ENCODE results near the gene PPP1CC.
"Not testable (repeated sequence)": the region's sequence is repeated elsewhere in the genome, so short reads cannot be mapped to it uniquely, and the experiment has no call there.

The PPP1CC gene

DNA sequence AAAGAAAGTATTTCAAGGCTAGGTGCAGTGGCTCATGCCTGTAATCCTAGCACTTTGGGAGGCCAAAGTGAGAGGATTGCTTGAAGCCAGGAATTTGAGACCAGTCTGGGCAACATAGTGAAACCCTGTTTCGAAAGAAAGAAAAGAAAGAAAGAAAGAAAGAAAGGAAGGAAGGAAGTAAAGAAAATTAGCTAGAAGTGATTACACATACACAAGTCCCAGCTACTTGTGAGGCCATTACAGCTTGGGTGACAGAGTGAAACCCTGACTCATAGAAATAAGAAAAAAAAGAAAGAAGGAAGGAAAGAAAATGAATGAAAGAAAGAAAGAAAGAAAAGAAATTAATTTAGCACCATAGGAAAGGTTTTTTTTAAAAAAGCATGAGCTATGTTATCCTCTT, 33.3 kb upstream of the PPP1CC start:
- H3K36me3 ChIP-seq = no peaks in the 10 kb centered on the region
- H3K4me3 ChIP-seq (ENCODE audit: low read depth in 1 of 2, low read length in 1 of 2) = no peak overlapping the region
- no peak overlapping the region for H3K27ac ChIP-seq
- H3K4me1 ChIP-seq (ENCODE audit: control insufficient read depth in 1 of 2, insufficient read depth in 1 of 2, low read depth in 1 of 2, low read length in 1 of 2) = peaks cover 0 to 3% of the 10 kb centered on the region in 2 experiments
- TF ChIP-seq, protein P1, sequence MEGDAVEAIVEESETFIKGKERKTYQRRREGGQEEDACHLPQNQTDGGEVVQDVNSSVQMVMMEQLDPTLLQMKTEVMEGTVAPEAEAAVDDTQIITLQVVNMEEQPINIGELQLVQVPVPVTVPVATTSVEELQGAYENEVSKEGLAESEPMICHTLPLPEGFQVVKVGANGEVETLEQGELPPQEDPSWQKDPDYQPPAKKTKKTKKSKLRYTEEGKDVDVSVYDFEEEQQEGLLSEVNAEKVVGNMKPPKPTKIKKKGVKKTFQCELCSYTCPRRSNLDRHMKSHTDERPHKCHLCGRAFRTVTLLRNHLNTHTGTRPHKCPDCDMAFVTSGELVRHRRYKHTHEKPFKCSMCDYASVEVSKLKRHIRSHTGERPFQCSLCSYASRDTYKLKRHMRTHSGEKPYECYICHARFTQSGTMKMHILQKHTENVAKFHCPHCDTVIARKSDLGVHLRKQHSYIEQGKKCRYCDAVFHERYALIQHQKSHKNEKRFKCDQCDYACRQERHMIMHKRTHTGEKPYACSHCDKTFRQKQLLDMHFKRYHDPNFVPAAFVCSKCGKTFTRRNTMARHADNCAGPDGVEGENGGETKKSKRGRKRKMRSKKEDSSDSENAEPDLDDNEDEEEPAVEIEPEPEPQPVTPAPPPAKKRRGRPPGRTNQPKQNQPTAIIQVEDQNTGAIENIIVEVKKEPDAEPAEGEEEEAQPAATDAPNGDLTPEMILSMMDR (IDR thresholded peaks at IDR 0.05) = no peak
- no peaks in the 10 kb centered on the region for H3K9me3 ChIP-seq
- H3K27me3 ChIP-seq = no peaks in the 10 kb centered on the region

GRCh38 chr12:110774824-110775223, 32.1 kb upstream of the PPP1CC start:
- no peak overlapping the region for H3K27ac ChIP-seq
- no peak overlapping the region for H3K4me3 ChIP-seq (ENCODE audit: low read depth in 1 of 2, low read length in 1 of 2)
- H3K36me3 ChIP-seq = no peaks in the 10 kb centered on the region
- no peaks in the 10 kb centered on the region for H3K9me3 ChIP-seq
- peaks cover 0 to 3% of the 10 kb centered on the region in 2 experiments for H3K4me1 ChIP-seq (ENCODE audit: control insufficient read depth in 1 of 2, insufficient read depth in 1 of 2, low read depth in 1 of 2, low read length in 1 of 2)
- TF ChIP-seq, protein P1 (IDR thresholded peaks at IDR 0.05) = no peak
- no peaks in the 10 kb centered on the region for H3K27me3 ChIP-seq

DNA sequence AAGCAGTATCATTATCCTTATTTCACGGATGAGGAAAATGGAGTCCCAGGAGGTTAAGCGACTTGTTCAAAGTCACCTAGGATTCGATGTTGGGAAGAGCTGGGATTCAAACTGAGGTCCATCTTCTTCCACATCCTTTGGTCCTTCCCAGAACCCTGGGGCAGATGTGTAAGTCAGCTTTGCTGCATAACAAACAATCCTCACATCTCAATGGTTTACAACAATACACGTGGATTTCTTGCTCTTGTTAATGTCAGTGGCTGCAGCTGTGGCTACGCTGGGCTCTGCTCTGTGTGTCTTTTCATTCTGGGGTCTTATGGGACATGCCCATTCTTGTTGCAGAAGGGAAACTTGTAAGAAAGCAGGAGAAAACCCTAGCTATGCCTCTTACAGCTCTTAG, 26.3 kb upstream of the PPP1CC start:
- TF ChIP-seq, protein P1 (IDR thresholded peaks at IDR 0.05) = no peak
- Histone ChIP-seq H3K4me1 (ENCODE audit: control insufficient read depth in 1 of 2, insufficient read depth in 1 of 2, low read depth in 1 of 2, low read length in 1 of 2) (no peaks in the 10 kb centered on the region), H3K27ac (no peak overlapping the region), H3K36me3 (no peaks in the 10 kb centered on the region), H3K9me3 (no peaks in the 10 kb centered on the region), H3K27me3 (peaks cover 4% of the 10 kb centered on the region), H3K4me3 (ENCODE audit: low read depth in 1 of 2, low read length in 1 of 2) (no peak overlapping the region)

- no peaks in the 10 kb centered on the region for H3K4me1 ChIP-seq (ENCODE audit: control insufficient read depth in 1 of 2, insufficient read depth in 1 of 2, low read depth in 1 of 2, low read length in 1 of 2)
- no peak overlapping the region for H3K27ac ChIP-seq
- no peaks in the 10 kb centered on the region for H3K36me3 ChIP-seq
- no peak overlapping the region for H3K4me3 ChIP-seq (ENCODE audit: low read depth in 1 of 2, low read length in 1 of 2)
- TF ChIP-seq, protein P1 (IDR thresholded peaks at IDR 0.05) = no peak
- no peaks in the 10 kb centered on the region for H3K9me3 ChIP-seq
- H3K27me3 ChIP-seq = peaks cover 4% of the 10 kb centered on the region
These were observed 25.2 kb upstream of the PPP1CC start for GRCh38 chr12:110767863-110768262.

- TF ChIP-seq, protein P1 (IDR thresholded peaks at IDR 0.05) = no peak
- no peaks in the 10 kb centered on the region for H3K9me3 ChIP-seq
- no peak overlapping the region for H3K27ac ChIP-seq
These were observed 23.8 kb upstream of the PPP1CC start for GRCh38 chr12:110766311-110767154.

GRCh38 chr12:110765572-110765971, 22.9 kb upstream of the PPP1CC start:
- H3K27ac ChIP-seq = not testable (repeated sequence)

More at GRCh38 chr12:110766311-110767154, 23.8 kb upstream of the PPP1CC start:
- H3K27me3 ChIP-seq = peaks cover 4% of the 10 kb centered on the region
- H3K4me1 ChIP-seq (ENCODE audit: control insufficient read depth in 1 of 2, insufficient read depth in 1 of 2, low read depth in 1 of 2, low read length in 1 of 2) = no peaks in the 10 kb centered on the region
- H3K36me3 ChIP-seq = no peaks in the 10 kb centered on the region
- no peak overlapping the region for H3K4me3 ChIP-seq (ENCODE audit: low read depth in 1 of 2, low read length in 1 of 2)

More at GRCh38 chr12:110765572-110765971, 22.9 kb upstream of the PPP1CC start:
- not testable (repeated sequence) for H3K27me3 ChIP-seq; H3K4me3 ChIP-seq (ENCODE audit: low read depth in 1 of 2, low read length in 1 of 2); H3K4me1 ChIP-seq (ENCODE audit: control insufficient read depth in 1 of 2, insufficient read depth in 1 of 2, low read depth in 1 of 2, low read length in 1 of 2); H3K9me3 ChIP-seq; H3K36me3 ChIP-seq
